ENCODE results near the gene MAFG.

The MAFG gene

GRCh38 chr17:81909231-81909630, 18.3 kb downstream of the MAFG start:
- H3F3A ChIP-seq (ENCODE audit: insufficient read depth, low read length) = no peaks in the 10 kb centered on the region; the same call in 1 of the 2 replicates
- H3K27ac ChIP-seq (ENCODE audit: low read length) = no peak overlapping the region
- no peak overlapping the region for H3K4me3 ChIP-seq (ENCODE audit: low read length)
- H4K20me1 ChIP-seq (ENCODE audit: insufficient read depth, low read length) = no peaks in the 10 kb centered on the region
- H3K9ac ChIP-seq (ENCODE audit: low read length) = no peak overlapping the region
- no peaks in the 10 kb centered on the region for H3K9me3 ChIP-seq (replicated peaks; ENCODE audit: insufficient read depth, low read length)
- peaks cover 18% of the 10 kb centered on the region for H3K79me2 ChIP-seq (ENCODE audit: low read length)
- H3K4me2 ChIP-seq (ENCODE audit: low read depth, low read length) = no peak overlapping the region
- H3K4me1 ChIP-seq (ENCODE audit: low read length) = peaks cover 7% of the 10 kb centered on the region
- no peaks in the 10 kb centered on the region for H3K27me3 ChIP-seq (replicated peaks; ENCODE audit: insufficient read depth, low read length)
- H3K36me3 ChIP-seq (replicated peaks; ENCODE audit: insufficient read depth, low read length) = peaks cover 6% of the 10 kb centered on the region; the same call in 1 of the 2 replicates
- TF ChIP-seq EZH2 (optimal IDR thresholded peaks at IDR 0.05; ENCODE audit: low read depth, low read length) (no peak), CTCF (IDR thresholded peaks at IDR 0.05; ENCODE audit: low read length) (no peak), EZH2phosphoT487 (IDR thresholded peaks at IDR 0.05; ENCODE audit: low read length) (no peak)
- no peaks in the 10 kb centered on the region for H3K9me2 ChIP-seq (replicated peaks; ENCODE audit: insufficient read depth, low read length)
- H2AFZ ChIP-seq (ENCODE audit: low read length) = no peak overlapping the region
- no peak for DNase-seq

GRCh38 chr17:81908793-81909192, 18.7 kb downstream of the MAFG start:
- DNase-seq = no peak
- H3K27ac ChIP-seq (ENCODE audit: low read length) = no peak overlapping the region
- no peaks in the 10 kb centered on the region; the same call in 1 of the 2 replicates for H3F3A ChIP-seq (ENCODE audit: insufficient read depth, low read length)
- peaks cover 7% of the 10 kb centered on the region for H3K4me1 ChIP-seq (ENCODE audit: low read length)
- no peaks in the 10 kb centered on the region for H3K9me2 ChIP-seq (replicated peaks; ENCODE audit: insufficient read depth, low read length)
- H2AFZ ChIP-seq (ENCODE audit: low read length) = no peak overlapping the region
- H3K4me2 ChIP-seq (ENCODE audit: low read depth, low read length) = no peak overlapping the region
- no peaks in the 10 kb centered on the region for H3K27me3 ChIP-seq (replicated peaks; ENCODE audit: insufficient read depth, low read length)
- H3K4me3 ChIP-seq (ENCODE audit: low read length) = no peak overlapping the region
- no peaks in the 10 kb centered on the region for H3K9me3 ChIP-seq (replicated peaks; ENCODE audit: insufficient read depth, low read length)
- H3K9ac ChIP-seq (ENCODE audit: low read length) = no peak overlapping the region
- H3K36me3 ChIP-seq (replicated peaks; ENCODE audit: insufficient read depth, low read length) = peaks cover 6% of the 10 kb centered on the region; the same call in 1 of the 2 replicates
- H4K20me1 ChIP-seq (ENCODE audit: insufficient read depth, low read length) = no peaks in the 10 kb centered on the region
- TF ChIP-seq EZH2phosphoT487 (IDR thresholded peaks at IDR 0.05; ENCODE audit: low read length) (no peak), EZH2 (optimal IDR thresholded peaks at IDR 0.05; ENCODE audit: low read depth, low read length) (no peak), CTCF (IDR thresholded peaks at IDR 0.05; ENCODE audit: low read length) (no peak)
- H3K79me2 ChIP-seq (ENCODE audit: low read length) = peaks cover 18% of the 10 kb centered on the region

- Histone ChIP-seq H3K4me1 (ENCODE audit: low read length) (peaks cover 7% of the 10 kb centered on the region), H3K4me3 (ENCODE audit: low read length) (no peak overlapping the region), H3K27me3 (replicated peaks; ENCODE audit: insufficient read depth, low read length) (no peaks in the 10 kb centered on the region), H2AFZ (ENCODE audit: low read length) (no peak overlapping the region), H3F3A (ENCODE audit: insufficient read depth, low read length) (no peaks in the 10 kb centered on the region; the same call in 1 of the 2 replicates), H3K79me2 (ENCODE audit: low read length) (peaks cover 18% of the 10 kb centered on the region), H3K4me2 (ENCODE audit: low read depth, low read length) (no peak overlapping the region), H3K36me3 (replicated peaks; ENCODE audit: insufficient read depth, low read length) (0 out of 2 replicates have a peak, but pooled peaks cover 6% of the 10 kb centered on the region), H3K27ac (ENCODE audit: low read length) (no peak overlapping the region), H4K20me1 (ENCODE audit: insufficient read depth, low read length) (no peaks in the 10 kb centered on the region), H3K9ac (ENCODE audit: low read length) (no peak overlapping the region), H3K9me3 (replicated peaks; ENCODE audit: insufficient read depth, low read length) (no peaks in the 10 kb centered on the region), H3K9me2 (replicated peaks; ENCODE audit: insufficient read depth, low read length) (no peaks in the 10 kb centered on the region)
- no peak for DNase-seq
- TF ChIP-seq EZH2 (optimal IDR thresholded peaks at IDR 0.05; ENCODE audit: low read depth, low read length) (no peak), CTCF (IDR thresholded peaks at IDR 0.05; ENCODE audit: low read length) (0 out of 2 replicates have a peak, but pooled peaks have one; percentile 7)
These were observed 20.1 kb downstream of the MAFG start for GRCh38 chr17:81907219-81908145.

Data from MM.1S (cell line).